Measurements from ENCODE around the gene NEURL4. TPM values are rescaled to one million over a fixed set of nuclear protein-coding genes. Genes with fewer than 3 reads are reported as not detected.
A peak's percentile ranks its signal among the peaks of the same experiment; 100 is the strongest.

NEURL4 gene
- polyA plus RNA-seq, 1 donor from 2014 or later: 1.7 TPM

DNA sequence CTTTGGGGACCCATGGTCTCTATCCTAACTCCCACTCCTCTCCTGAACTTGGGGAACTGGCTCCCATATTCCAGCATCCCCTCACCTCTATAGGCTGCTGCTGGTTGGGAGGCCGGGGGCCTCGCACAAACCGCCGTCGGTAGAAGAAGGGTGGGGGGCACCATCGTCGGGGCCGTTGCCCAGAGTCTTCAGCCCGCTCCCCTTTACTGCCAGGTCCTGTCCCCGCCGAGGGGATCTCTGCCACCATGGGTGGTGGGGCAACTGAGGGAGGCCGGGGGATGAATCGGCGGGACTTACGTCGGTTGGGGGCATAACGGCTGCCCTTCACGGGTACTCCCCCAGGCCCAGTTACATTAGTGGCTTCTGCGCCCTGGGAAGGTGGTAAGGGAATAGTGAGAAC lies 39.0 kb downstream of the NEURL4 start:
- H3K27ac Mint-ChIP-seq: no peak overlapping the region
- H3K27me3 Mint-ChIP-seq: peaks cover 28% of the 10 kb centered on the region
- H3K36me3 Mint-ChIP-seq: no peaks in the 10 kb centered on the region
- H3K9me3 Mint-ChIP-seq: no peaks in the 10 kb centered on the region
- H3K4me3 Mint-ChIP-seq: no peak overlapping the region
- peaks cover 0 to 7% (median 6%) of the 10 kb centered on the region in 3 donors for H3K4me1 Mint-ChIP-seq

- Mint-ChIP-seq H3K4me1 (peaks cover 0 to 5% (median 3%) of the 10 kb centered on the region in 3 donors), H3K9me3 (no peaks in the 10 kb centered on the region), H3K36me3 (no peaks in the 10 kb centered on the region), H3K27ac (no peak overlapping the region), H3K4me3 (no peak overlapping the region), H3K27me3 (peaks cover 28% of the 10 kb centered on the region)
These were observed 39.7 kb downstream of the NEURL4 start for GRCh38 chr17:7289256-7290032.

DNA sequence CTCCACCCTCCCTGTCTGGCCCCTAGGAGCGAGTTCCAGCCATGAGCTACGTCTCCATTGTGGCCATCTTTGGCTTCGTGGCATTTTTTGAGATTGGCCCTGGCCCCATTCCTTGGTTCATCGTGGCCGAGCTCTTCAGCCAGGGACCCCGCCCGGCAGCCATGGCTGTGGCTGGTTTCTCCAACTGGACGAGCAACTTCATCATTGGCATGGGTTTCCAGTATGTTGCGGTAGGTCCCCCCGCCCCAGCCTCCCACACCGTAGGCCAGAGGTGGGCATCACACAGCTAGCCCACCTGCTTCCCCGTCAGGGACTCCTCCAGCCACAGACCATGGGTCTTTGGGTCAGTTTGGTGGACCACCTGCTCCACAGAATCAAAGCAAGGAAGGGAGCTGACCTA lies 43.5 kb downstream of the NEURL4 start:
- Mint-ChIP-seq H3K4me3 (no peak overlapping the region), H3K27me3 (peaks cover 40% of the 10 kb centered on the region), H3K4me1 (peaks cover 2 to 10% (median 9%) of the 10 kb centered on the region in 3 donors), H3K27ac (no peak overlapping the region), H3K9me3 (peaks cover 0 to 1% (median 0%) of the 10 kb centered on the region in 3 donors), H3K36me3 (no peaks in the 10 kb centered on the region)

DNA sequence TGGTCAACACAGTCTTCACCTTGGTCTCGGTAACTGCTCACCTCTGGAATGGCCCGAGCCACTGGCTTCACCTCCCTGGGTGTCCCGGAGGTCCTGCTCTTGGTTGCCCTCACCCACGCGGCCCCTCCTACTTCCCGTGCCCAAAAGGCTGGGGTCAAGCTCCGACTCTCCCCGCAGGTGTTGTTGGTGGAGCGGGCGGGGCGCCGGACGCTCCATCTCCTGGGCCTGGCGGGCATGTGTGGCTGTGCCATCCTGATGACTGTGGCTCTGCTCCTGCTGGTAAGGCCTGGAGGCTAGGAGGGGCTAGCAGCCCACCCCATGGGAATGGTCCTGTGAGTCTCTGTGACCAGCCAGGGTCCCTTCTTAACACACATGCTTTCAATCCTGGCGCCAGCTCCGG lies 44.2 kb downstream of the NEURL4 start:
- Mint-ChIP-seq H3K27me3 (peaks cover 38% of the 10 kb centered on the region), H3K4me1 (peaks cover 9 to 11% (median 9%) of the 10 kb centered on the region in 3 donors), H3K27ac (no peak overlapping the region), H3K36me3 (no peaks in the 10 kb centered on the region), H3K9me3 (peaks cover 0 to 1% (median 0%) of the 10 kb centered on the region in 3 donors), H3K4me3 (no peak overlapping the region)

GRCh38 chr17:7283471-7284216 lies 45.5 kb downstream of the NEURL4 start:
- Mint-ChIP-seq H3K4me3 (peak overlapping the region in 2 of 4 donors; percentile 63 to 78), H3K4me1 (peaks cover 9 to 11% (median 9%) of the 10 kb centered on the region in 3 donors), H3K9me3 (peaks cover 0 to 1% (median 0%) of the 10 kb centered on the region in 3 donors), H3K27ac (peak overlapping the region in 2 of 3 donors; percentile 57 to 59), H3K27me3 (peaks cover 33% of the 10 kb centered on the region), H3K36me3 (no peaks in the 10 kb centered on the region)

DNA sequence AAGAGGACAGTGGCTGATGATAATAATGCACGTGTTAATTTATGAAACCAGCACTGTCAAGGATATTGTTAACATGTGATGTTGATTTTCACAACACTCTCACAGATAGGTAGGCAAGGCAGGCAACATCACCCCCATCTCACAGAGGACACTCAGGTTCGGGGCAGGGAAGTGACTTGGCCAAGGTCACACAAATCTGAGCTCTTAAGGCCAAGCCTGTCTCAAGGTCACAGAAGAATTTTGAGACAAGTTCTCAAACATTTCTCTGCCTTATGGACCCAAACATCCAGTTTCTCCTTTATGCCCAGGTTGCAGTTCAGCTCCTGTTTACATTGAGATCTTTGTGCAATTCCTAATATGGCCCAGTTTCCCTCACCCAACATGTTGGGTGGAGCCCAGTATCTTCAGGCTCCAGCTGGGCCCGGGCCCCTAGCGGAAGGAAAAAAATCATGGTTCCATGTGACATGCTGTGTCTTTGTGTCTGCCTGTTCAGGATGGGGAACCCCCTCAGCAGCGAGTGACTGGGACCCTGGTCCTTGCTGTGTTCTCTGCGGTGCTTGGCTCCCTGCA lies 46.3 kb downstream of the NEURL4 start:
- H3K27ac Mint-ChIP-seq: peak overlapping the region in 1 of 3 donors; percentile 59
- no peaks in the 10 kb centered on the region for H3K36me3 Mint-ChIP-seq
- peak overlapping the region; percentile 2 to 77 (median 54) for H3K4me3 Mint-ChIP-seq
- H3K9me3 Mint-ChIP-seq: peaks cover 0 to 1% (median 0%) of the 10 kb centered on the region in 3 donors
- H3K4me1 Mint-ChIP-seq: peaks cover 9 to 11% (median 9%) of the 10 kb centered on the region in 3 donors
- H3K27me3 Mint-ChIP-seq: peaks cover 32% of the 10 kb centered on the region

DNA sequence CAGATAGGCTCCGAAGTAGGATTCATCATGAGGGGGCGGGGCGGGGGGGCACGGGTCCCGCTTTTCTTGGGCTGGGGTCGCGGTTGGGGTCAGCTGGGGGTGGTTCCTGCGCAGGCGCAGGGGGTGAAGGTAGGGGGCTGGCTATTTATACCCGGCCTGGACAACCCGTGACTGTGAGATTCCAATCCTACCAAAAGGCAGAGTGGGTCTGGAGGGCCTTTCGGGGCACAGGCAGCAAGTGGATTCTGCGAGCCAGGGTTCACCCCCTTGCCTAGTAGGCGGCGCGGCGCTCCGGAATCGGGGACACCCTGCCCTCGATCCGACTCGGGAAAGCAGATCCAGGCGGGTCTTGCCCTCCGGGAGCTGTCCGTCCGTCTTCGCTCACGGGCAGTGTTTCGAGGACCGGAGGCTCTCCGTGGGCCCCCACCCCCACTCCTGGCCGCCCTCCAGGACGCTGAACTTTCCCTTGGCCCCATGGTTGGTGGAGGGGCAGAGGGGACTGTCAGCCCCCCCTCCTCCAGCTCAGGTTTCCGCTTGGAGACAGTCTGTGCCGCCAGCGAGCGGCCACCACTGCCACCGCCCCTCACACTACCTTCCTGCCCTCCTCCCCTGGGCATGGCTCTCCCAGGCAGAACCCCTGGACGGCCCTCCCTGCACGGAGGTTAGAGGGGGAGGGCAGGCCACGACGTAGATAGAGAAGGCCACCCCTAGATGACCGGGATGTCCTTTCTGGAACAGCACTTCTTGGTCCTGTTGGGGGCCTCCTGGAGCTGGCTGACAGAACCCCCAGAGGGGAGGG lies 47.0 kb downstream of the NEURL4 start:
- Mint-ChIP-seq H3K36me3 (no peaks in the 10 kb centered on the region), H3K27ac (peak overlapping the region in 1 of 3 donors; percentile 53), H3K4me3 (peak overlapping the region; percentile 69 to 95 (median 86)), H3K9me3 (peaks cover 0 to 1% (median 0%) of the 10 kb centered on the region in 3 donors), H3K4me1 (peaks cover 9 to 11% (median 9%) of the 10 kb centered on the region in 3 donors), H3K27me3 (peaks cover 32% of the 10 kb centered on the region)

DNA sequence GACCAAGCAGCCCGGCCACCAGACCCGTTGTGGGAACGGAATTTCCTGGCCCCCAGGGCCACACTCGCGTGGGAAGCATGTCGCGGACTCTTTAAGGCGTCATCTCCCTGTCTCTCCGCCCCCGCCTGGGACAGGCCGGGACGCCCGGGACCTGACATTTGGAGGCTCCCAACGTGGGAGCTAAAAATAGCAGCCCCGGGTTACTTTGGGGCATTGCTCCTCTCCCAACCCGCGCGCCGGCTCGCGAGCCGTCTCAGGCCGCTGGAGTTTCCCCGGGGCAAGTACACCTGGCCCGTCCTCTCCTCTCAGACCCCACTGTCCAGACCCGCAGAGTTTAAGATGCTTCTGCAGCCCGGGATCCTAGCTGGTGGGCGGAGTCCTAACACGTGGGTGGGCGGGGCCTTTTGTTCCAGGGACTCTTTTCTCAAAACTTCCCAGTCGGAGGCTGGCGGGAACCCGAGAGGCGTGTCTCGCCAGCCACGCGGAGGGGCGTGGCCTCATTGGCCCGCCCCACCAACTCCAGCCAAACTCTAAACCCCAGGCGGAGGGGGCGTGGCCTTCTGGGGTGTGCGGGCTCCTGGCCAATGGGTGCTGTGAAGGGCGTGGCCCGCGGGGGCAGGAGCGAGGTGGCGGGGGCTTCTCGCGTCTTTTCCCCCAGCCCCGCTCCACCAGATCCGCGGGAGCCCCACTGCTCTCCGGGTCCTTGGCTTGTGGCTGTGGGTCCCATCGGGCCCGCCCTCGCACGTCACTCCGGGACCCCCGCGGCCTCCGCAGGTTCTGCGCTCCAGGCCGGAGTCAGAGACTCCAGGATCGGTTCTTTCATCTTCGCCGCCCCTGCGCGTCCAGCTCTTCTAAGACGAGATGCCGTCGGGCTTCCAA lies 47.8 kb downstream of the NEURL4 start, which contains the start of gene SLC2A4:
Gene SLC2A4 (plus strand): TSS at position 645 of the 879 bp plus-strand sequence. CDS start 217 bp downstream, at position 862.
- Mint-ChIP-seq H3K36me3 (no peaks in the 10 kb centered on the region), H3K27me3 (peaks cover 26% of the 10 kb centered on the region), H3K4me1 (peaks cover 9 to 11% (median 9%) of the 10 kb centered on the region in 3 donors), H3K9me3 (peaks cover 0 to 1% (median 0%) of the 10 kb centered on the region in 3 donors), H3K27ac (peak within 1 kb of the TSS in 2 of 3 donors; percentile 53 to 83), H3K4me3 (peak within 1 kb of the TSS; percentile 69 to 95 (median 88))

DNA sequence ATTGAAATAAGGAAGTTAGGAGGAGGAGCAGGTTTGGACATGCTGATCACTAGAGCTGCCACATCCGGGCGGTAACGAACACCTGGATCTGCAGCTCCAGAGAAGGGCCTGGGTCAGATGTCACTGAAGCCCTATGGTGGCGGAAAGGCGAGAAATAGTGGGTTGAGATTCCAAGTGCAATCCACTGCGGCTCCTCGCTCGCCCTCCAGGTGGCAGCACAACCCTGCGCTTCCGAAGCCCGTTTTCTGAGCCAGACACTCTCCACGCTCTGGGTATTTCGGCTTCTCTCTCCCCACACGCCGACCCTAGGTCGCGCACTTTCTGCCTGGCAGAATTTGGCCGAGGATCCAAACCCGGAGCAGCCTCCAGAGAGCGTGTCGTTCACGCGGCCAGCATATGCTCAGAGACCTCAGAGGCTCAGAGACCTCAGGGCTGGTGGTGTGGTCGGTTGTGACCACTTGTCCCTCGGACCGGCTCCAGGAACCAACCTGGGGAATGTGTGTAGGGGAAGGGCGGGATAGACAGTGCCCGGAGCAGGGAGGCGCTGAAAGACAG lies 48.5 kb downstream of the NEURL4 start:
- no peaks in the 10 kb centered on the region for H3K36me3 Mint-ChIP-seq
- peak overlapping the region in 2 of 3 donors; percentile 53 to 83 for H3K27ac Mint-ChIP-seq

GRCh38 chr17:7279448-7279847 lies 49.7 kb downstream of the NEURL4 start:
- Mint-ChIP-seq H3K4me1 (peaks cover 9 to 11% (median 9%) of the 10 kb centered on the region in 3 donors), H3K4me3 (peak overlapping the region in 1 of 4 donors; percentile 76), H3K27ac (peak overlapping the region in 1 of 3 donors; percentile 10), H3K27me3 (peaks cover 22% of the 10 kb centered on the region), H3K9me3 (peaks cover 0 to 1% (median 0%) of the 10 kb centered on the region in 3 donors), H3K36me3 (no peaks in the 10 kb centered on the region)

More for the DNA sequence above, 48.5 kb downstream of the NEURL4 start:
- peaks cover 9 to 11% (median 9%) of the 10 kb centered on the region in 3 donors for H3K4me1 Mint-ChIP-seq
- H3K27me3 Mint-ChIP-seq: peaks cover 24% of the 10 kb centered on the region
- H3K4me3 Mint-ChIP-seq: peak overlapping the region; percentile 69 to 95 (median 88)
- H3K9me3 Mint-ChIP-seq: peaks cover 0 to 1% (median 0%) of the 10 kb centered on the region in 3 donors

GRCh38 chr17:7266784-7267183 lies 62.4 kb downstream of the NEURL4 start:
- H3K27ac Mint-ChIP-seq: no peak overlapping the region
- no peaks in the 10 kb centered on the region for H3K9me3 Mint-ChIP-seq
- H3K36me3 Mint-ChIP-seq: peaks cover 2% of the 10 kb centered on the region
- peaks cover 27% of the 10 kb centered on the region for H3K27me3 Mint-ChIP-seq
- peaks cover 5 to 19% (median 10%) of the 10 kb centered on the region in 3 donors for H3K4me1 Mint-ChIP-seq
- H3K4me3 Mint-ChIP-seq: no peak overlapping the region

Data from IgD-negative memory B cell (primary cell).